Stimulated activated CD8-positive, alpha-beta memory T cell treated with anti-CD3 and anti-CD28 coated beads, Interleukin-15, amount 100 ng/mL, for 24 hours (primary cell): ENCODE data around the gene BGN.
A peak's percentile ranks its signal among the peaks of the same experiment; 100 is the strongest.

Experiments used
- DNase-seq: peaks from one replicate; pipeline ENCODE4 v3.0.0-alpha.2; 2020; ENCODE audit warnings: low read depth

The BGN gene

DNA sequence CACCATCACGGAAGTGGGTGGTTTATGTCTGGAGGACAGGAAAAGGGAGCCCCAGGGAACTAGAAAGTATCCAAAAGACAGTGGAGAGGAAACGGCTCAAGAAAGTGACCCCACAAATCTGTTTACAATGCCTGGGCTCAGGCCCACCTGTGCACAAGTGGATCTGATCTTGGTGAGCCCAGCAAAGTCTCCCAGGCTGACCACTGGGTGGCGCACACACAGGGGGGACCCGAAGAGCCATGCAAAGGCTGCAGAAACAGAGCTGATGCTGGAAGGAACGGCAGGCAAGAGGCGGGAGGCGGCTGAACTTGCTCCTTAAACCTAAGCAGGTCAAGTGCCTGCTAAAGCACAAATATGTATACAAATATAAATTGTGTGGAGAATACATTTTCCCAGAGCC is 34.0 kb upstream of the BGN start:
- DNase-seq, result no peak

DNA sequence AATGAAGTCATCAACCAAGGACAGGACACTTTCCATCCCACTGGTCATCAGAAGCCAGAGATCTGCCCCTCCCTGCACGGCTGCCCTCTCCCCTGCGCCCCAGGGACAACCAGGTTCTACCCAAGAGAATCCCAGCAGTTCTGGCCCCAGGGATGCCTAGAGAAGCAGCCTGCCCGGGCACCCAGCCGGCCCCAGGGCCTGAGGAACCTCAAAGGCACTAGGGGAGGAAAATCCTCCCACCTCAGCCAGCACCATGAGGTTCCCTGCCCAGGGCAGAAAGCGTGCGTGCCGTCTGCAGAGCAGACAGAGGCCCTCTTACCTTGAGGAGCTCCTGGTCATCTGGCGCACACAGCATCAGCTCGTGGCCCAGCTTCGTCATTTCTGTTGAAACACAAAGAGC is 32.5 kb upstream of the BGN start:
- DNase-seq, result no peak

DNA sequence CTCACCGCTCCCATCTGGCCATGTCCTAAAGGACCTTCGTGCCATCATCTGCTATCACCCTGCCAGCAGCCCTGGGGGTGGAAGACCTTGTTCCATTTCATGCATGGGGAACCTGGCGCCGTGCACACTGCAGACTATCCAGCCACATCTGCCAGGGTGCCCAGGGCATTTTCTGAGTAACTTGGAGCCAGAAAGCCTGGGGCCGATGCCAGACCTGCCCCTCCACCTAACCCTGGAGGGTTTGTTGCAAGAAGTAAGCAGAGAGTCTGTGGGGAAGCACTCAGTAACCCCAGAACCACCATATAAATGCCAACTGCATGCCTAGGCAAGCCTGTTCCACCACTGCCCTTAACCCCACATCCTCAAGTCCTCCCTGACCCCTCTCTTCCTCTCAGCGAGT is 31.7 kb upstream of the BGN start:
- DNase-seq, result no peak

DNA sequence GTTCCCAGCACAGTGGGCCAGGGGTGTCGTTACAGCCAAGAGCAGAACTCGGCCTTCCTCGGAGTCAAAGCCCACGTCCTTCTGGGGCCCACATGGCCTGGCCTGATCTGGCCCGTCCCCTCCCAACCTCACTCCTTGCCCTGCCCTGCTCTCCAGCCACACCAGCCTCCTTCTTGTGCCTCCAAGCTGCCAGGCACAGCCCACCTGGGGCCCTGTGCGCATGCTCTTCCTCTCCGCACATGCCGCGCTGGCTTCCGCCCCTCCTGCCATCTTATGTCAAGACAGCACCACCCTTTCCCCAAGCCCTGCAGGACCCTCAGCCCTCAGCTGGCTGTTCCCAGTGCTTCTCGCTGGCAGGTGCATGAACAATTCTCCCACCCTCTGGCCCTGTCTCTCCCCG is 31.2 kb upstream of the BGN start:
- no peak for DNase-seq

DNA sequence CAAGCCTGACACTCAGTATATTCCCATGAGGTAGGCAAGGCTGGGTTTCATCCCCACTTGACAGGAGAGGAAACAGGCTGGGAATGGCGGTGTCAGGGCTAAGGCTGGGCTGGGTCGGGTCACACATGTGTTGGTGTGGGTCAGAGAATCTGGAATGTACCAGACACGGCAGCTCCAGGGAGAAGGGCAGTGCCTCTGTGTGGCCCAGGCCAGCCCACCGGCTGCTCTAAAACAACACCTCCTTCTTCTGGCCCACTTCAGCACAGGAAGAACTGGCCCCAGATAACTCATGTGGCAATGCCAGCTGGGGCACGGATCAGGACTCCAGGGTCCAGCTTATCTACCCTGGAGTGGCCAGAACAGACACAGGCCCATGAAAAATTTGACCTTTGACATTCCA is 30.7 kb upstream of the BGN start:
- DNase-seq, result no peak

DNA sequence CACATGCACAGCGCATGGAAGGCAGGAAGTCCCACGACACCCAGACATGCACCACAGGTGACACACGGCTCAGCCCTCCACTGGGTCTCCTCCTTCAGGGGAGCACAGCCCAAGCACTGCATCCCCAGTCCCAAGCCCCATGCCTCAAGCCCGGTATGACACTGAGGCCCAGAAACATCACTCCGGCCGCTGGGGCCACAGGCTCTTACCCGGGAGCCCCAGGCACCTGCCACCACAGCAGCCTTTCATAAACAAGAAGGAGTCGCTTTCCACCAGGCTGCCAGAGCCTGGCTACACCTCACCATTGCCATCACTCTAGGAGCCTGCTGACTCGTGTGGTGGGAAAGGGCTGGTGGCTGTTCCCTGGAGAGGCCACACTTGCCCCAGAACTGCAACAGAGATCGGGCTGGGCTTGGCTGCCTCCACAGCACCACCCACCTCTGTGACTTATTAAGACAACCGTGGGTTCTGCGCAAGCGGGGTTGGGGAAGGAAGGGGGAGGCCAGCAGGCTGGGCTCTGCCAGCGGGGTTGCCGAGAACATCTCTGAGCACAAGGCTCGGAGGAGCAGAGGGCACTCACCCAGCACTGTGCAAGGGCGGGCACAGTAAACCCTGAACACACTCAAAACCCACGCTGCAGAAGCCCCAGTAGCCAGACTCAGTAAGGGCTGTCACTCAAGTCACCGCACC is 28.9 kb upstream of the BGN start:
- no peak for DNase-seq

DNA sequence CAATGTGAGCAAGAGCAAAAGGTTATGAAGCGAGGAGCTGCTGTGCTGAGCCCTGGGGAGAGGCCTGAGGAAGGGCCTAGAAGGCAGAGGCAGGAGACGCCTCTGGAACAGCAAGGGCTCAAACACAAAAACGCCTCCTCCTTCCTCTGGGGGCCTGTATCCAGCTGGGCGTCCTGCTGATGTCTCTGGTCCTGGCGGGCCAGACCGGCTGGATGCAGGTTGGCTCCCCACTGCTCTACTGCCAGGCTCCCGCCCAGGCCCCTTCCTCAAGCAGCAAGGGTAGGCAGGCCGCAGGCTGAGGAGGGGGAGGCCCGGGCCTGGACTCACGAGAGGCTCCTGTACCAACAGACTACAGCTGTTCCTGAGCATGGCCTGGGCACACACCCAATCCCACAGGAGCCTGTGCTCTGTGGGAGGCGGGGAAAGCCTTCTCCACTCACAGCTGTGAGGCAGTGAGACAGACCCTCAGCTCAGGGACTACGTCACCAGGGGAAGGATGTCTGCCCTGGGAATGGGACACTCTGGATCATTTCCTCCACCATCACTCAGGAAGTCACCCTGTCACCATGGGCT is 26.7 kb upstream of the BGN start:
- DNase-seq, result no peak

DNA sequence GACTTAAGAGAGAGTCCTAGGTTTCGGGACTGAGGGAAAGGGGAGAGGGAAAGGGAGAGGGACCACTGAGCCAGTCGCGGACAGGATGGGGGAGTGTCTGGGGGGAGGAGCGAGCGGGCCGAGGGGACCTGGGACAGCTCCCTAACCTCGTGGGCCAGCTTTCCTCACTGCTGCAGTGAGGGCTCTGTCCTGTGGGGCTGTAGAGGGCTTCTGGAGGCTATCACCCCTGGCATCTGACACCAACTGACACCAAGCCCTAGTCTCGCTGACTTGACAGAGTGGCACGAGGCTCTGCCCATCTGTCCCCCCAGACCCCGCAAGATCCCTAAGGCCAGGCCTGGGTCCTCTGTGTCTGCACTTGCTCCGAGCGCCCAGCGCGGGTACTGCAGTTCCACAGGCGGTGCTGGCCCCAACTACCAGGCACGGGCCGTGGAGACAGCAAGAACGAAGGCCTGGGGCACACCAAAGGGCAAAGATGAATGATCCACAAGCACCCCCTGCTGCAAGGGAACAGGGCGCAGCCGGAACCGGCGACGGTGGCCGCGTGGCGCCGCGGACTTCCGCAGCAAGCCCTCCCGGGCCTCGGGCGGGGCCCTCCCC is 24.9 kb upstream of the BGN start:
- DNase-seq, result no peak

DNA sequence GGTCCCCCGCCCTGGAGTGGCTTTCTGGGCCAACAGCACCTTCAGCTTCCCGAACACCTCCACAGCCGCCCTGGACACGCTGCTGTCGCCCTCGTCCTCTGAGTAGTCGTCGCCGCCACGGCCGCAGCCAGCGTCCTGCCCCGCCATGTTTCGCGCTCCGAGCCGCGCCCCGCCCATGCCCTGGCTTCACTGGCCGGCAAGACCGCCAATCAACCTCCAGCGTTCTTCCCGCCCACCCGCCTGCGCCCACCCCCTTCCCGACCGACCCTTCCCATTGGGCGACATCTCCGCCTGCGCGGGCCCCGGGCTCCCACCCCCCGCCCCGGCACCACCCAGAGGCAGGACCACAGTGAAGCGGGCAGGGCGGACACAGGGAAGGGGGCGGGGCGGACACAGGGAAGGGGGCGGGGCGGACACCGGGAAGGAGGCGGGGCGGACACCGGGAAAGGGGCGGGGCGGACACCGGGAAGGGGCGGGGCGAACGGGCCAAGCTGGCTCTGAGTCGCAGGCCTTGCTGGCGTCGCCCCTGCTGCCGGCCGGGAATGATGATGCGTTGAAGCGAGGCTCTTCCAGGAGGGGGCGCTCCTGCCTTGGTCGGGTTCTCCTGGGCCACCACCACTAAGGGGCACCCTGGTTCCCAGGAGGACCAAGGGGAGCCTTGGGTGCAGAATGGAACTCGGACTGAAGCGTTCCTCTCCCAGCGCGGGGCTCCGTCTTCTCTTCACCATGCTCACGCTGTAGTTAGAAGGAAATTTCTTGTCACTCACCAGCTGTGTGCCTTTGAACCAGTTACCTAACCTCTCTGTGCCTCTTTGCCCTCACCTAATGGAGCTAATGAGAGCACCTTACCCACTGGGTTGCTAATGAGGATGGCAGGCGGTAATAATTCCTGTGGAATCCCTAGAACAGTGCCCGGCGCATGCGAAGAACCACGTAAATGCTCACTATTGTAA is 24.1 kb upstream of the BGN start, which contains the start of gene HAUS7:
Gene HAUS7, minus strand, starts transcription at position 166 of the 953 bp plus-strand sequence. Its CDS starts 19 bp downstream, at position 147.
- peak; percentile 75 for DNase-seq

DNA sequence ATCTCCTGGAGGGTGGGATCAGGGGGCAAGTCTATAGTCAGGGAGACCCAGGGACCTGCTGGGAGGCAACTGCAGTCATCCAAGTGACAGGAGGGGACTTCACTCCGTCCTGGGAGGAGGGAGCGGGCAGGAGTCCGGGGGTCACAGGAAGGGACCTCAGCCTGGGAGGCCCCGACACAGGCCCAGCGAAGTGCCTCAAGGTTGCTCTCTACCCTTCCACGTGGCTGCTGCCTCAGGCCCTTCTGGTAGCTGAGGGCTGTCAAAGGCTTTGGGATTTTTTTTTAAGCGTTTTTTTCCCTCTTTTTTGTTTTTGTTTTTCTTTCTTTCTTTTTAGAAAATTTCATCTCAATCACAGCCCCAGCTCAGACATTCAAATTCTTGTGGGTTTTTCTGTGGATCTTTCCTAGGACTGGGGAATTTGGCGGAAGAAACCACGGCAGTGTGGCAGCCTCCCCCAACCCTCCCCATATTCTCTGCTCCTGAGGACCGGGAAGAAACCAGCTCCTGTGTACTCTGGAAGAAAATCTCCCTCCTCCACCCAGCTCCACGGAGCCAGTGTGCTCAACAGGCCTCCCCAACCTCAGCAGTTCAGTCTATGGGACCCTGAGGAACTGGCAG is 23.0 kb upstream of the BGN start:
- no peak for DNase-seq

DNA sequence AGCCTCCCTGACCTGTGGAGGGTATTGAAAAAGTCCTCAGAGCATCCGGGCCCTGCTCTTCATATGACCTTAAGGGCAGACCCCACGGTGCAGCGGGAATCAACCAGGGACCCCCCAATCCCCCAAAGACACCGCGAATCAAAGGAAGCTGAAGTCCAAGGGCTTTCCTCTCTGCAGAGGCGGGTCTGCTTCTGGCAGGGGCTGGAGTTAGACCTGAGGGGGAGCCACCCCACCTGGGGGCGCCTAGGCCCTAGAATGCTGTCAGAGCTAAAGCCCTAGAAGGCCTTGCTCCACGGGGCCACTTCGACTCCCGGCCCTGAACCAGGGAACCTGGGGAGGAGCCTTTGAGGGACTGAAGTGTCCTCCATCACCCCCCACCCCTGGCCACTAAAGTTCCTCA is 21.7 kb upstream of the BGN start:
- no peak for DNase-seq

DNA sequence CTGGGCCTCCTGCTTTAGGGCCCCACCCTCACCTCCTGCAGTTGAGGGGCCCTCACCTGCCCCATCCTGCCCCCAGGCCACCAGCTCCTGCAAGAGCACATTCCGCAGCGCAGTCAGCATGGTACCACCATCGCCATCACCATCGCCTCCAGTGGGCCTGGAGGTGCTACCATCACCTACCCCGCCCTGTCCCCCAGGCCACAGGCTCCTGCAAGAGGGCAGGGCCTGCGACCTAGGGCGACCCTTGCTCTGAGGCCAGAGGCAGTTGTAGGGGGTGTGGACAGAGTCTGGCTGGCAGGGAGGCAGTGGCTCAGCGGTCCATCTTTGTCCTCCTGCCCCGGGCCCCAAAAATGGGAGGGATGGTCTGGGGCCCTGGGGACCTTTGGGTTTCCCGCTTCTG is 20.5 kb upstream of the BGN start:
- no peak for DNase-seq

DNA sequence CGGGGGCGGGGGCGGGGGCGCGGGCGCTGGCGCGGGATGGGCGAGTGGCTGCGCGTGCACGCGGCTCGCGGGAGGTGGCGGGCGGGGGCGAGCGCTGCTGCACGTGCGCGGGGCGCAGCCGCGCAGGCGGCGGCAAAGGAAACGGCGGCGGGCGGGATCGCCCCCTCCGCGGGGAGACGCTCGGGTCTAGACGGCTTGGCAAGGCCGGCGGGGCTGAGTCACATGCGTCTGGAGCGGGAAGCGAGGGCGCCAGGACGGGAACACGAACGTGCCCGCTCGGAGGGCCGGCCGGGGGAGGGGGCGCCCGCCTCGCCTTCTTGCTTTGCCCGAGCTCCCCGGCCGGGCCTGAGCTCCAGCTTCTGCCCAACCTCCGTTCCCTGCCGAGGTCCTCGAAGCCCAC is 20.1 kb upstream of the BGN start:
- no peak for DNase-seq

DNA sequence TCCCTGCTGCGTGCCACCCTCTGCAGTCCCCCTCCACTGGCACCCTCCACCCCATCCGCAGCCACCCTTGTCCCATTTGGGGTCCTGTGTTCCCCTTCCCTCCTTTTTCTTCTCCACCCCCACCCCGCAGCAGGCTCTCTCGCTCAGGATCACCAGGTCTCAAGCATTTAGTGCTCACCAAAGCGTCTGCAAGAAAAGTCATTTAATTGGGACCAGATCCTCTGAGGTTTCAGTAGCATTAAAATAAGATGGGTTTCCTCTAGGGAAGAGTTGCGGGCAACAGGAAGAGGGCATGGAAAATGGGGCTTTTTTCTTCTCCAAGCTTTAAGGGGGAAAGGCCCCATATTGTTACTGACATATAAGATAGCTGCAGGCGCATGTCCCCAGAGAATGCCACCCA is 19.5 kb upstream of the BGN start:
- no peak for DNase-seq

DNA sequence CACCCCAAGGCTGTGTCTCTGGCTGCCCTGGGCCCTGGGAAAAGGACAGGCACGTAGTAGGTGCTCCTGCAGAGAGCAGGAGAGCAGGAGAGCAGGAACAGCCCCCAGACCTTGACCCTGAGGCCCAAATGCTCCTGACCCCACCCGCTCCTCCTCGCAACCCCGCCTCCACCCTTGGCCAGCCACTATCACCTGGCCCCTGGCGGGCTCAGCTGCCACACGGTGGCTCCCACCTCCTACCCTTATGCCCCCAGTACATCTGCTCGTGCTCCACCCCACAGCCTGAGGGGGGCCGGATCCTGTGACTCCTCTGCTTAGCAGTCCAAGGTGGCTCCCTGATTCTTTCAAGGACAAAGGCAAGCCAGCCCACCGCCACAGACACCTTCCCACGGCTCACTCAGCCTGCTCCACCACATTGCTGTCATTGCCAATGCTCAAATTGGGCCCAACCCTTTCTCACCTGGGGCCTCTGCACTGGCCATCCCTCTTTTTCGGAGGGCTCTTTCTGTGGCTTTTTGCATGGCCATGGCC is 19.0 kb upstream of the BGN start:
- no peak for DNase-seq

DNA sequence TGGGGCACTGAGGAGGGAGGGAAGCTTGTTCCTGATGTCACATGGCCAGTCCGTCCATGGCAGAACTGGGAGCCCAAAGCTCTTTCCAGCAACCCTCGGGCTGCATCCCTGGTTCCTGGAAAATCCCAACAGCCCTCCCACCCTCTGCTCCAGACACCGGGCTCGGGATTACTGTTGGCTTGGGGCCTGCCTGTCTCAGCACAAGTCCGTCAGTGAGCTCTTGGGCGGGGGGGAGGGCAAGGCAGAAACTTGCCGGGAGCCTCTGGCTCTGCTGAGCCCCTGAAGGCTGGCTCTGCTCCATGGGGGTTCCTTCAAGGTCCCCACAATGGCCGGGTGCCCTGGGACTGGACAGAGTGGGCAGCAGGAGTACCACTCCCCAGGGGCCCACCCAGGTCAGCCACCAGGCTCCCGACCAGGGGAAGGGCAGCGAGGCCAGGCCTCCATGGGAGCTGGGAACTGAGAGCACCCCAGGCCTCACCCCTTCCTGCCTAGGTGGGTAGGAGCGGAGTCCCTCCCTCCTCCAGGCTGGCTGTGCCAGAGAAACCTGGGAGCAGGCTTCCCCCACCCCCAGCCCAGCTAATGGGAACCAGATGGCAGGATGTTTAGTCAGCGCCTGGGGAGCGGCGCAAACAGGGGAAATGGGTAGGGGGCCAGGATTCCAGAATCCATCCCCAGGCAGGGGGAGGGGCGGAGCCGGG is 18.0 kb upstream of the BGN start:
- no peak for DNase-seq

DNA sequence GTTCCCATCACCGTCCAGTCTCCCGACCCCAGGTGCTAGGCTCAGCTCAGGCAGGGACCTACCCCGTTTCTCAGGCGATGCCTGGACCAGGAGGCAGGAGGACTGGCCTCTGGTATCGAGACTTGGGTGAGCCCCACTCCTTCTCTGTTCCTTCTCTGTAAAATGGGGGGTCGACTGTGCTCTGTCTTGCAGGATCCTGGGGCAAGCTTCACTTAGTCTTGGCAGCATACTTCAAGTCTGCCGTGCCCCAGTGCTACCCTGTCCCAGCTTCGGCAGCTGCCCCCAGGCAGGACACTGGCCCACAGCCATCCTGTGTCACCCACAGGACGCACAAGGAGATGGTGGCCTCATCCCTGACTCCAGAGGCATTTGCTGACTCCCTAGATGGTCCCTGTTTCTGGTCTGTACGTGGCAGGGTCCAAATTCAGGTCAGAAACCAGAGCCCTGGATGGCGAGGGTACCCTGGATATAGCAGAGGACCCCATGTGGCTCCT is 17.4 kb upstream of the BGN start:
- DNase-seq, result no peak

DNA sequence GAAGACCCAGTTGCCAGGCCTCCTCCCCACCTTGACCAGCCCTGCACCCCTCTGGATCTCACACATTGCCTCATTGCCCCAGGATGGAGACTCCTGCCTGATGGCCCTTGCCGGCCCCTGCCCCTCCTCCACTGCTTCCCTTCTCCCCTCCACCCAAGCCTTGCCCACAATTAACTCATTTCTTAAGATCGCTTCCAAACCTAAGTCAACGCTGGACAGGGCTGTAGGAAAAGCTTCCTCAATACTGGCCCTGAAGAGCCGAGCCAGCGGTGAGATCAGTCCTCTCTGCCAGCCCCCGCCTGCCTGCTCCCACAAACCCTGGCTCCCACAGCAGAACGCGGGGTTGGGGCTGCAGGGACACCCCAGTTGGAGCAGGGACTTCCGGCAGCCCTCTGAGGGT is 16.9 kb upstream of the BGN start:
- no peak for DNase-seq

DNA sequence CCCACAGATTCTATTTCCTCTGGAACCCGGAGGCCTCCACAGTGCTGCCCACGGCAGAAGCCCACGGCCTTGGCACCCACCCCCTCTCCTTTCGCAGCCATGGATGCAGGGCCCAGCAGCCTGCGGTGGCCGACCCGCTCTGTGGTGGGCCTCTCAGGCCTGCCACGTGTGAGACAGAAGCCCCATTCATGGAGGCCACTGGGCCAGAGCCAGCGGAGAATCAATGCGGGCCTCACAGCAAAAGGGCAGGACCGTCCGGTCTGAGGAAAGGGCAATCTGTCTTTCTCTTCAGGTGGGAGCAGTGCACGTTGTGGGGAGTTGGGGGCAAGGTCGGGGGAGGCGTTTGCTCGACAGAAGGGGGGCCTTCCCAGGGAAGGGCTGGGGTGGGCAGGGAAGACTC is 16.0 kb upstream of the BGN start:
- no peak for DNase-seq

DNA sequence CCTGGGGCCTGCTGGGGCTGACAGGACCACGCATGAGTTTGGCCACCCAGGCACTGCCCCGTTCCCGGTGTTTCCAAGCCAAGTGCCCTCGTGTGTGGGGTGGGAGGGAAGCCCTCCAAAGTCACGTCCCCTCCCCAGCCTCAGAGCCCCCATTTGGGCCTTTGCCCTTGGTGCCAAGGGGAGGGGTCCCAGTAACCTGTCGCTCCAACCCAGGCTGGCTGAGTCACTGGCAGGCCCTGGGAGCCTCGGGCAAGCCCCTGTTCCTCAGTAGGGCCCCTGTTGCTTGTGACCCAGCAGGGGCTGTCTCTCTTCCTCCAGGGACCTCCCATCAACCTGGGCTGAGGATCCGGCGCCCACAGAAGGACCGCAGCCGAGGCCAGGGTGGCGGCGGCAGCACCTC is 13.7 kb upstream of the BGN start:
- no peak for DNase-seq

DNA sequence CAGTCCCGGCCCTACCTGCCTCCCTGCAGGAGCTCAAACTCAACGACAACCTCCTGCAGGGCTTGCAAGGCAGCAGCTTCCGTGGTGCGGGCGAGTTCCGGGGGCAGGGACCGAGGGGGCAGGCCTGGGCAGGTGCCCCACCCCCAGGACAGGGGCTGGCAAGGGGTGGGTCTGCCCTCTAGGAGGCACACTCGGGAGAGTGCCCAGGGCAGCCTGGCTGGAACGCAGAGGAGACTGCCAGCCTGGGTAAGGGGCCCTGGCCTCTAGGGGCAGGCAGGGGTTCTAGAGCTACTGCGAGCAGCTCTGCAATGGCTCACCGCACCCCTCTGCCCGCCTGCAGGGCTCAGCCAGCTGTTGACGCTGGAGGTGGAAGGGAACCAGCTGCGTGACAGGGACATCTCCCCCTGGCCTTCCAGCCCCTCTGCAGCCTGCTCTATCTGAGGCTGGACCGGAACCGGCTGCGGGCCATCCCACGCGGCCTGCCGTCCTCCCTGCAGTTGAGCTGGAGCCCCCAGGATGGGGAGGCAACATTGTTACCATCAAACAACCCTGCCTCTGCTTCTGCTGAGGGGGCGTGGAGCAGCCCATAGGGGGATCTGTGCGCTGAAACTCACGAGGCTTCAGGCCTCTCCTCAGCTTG is 12.3 kb upstream of the BGN start:
- DNase-seq, result no peak
